K562 (cell line): Measurements from ENCODE around the gene DNAJC15. TPM values are rescaled to one million over a fixed set of nuclear protein-coding genes. Genes with fewer than 3 reads are reported as not detected.

ENCODE experiments used
- ATAC-seq: fragments of 200-7000 bp; cut with Tn5 transposase; 3 replicates; pipeline ENCODE4 v1.9.1; 2020; ENCODE audit warnings: moderate library complexity
- BruUV-seq: library from RNA; stranded (reverse); fragments of 400-500 nt; replicated peaks from 2 replicates; lab custom pipeline; 2021; lab: Mats Ljungman, UMichigan
- CTCF ChIA-PET: fragments of 300-600 bp; formaldehyde crosslinking; extraction: SDS; loops from one replicate; lab custom pipeline; 2021; ENCODE audit warnings: low intra/inter-chr PET ratio; lab: Yijun Ruan, JAX
- POLR2A ChIA-PET: fragments of 300-600, 350-650 bp; sonication (Branson Sonifier 250); formaldehyde crosslinking; extraction: SDS; loops from one replicate; lab custom pipeline; 2021; ENCODE audit warnings: antibody characterized with exemption, inconsistent platforms; lab: Yijun Ruan, JAX
- DNase-seq, 4 experiments: peaks; one replicate each; pipeline versions ENCODE4 v3.0.0 to v3.0.0-alpha.2; 2011 to 2018; ENCODE audit warnings: low spot score in 3 of 4, mixed read lengths in 3 of 4; ENCODE audit errors: extremely low read depth in 1 of 4
- FAIRE-seq: peaks from 2 replicates; lab custom pipeline; 2011; peaks lifted over from hg19 to GRCh38; lab: Jason Lieb, UNC
- H2AFZ ChIP-seq: 2 replicates; pipeline ENCODE4 v1.6.0; 2011; ENCODE audit warnings: low read depth, low read length, control low read depth, inconsistent platforms
- H3K27ac ChIP-seq: fragments of 200-600 bp; 3 replicates; pipeline ENCODE4 v1.8.0; 2011; ENCODE audit warnings: low read depth, mild to moderate bottlenecking, control low read depth, inconsistent platforms, low read length, moderate library complexity, mixed read lengths; ENCODE audit errors: extremely low read depth
- H3K27me3 ChIP-seq, 2 experiments: fragments of 300-600 bp in 1 of 2; 2 replicates in 1 of 2; 3 replicates in 1 of 2; pipeline versions ENCODE4 v1.6.0 to v1.8.0; 2011; ENCODE audit warnings: inconsistent platforms in 2 of 2, low read length in 2 of 2, mild to moderate bottlenecking in 1 of 2, mixed read lengths in 1 of 2, moderate library complexity in 1 of 2; ENCODE audit not compliant: control insufficient read depth in 2 of 2, insufficient read depth in 2 of 2
- H3K36me3 ChIP-seq: fragments of 300-600 bp; 3 replicates; pipeline ENCODE4 v1.8.0; 2011; ENCODE audit warnings: mild to moderate bottlenecking, low read length, inconsistent platforms; ENCODE audit not compliant: control insufficient read depth, insufficient read depth
- H3K4me1 ChIP-seq, 2 experiments: fragments of 200-600 bp in 1 of 2; replicated peaks in 1 of 2; 2 replicates in 1 of 2; 3 replicates in 1 of 2; pipeline versions ENCODE4 v1.5.1 to v1.8.0; 2011; ENCODE audit warnings: inconsistent platforms in 2 of 2, low read length in 2 of 2, mild to moderate bottlenecking in 1 of 2, mixed read lengths in 1 of 2, moderate library complexity in 1 of 2; ENCODE audit not compliant: control insufficient read depth in 2 of 2, insufficient read depth in 2 of 2
- H3K4me2 ChIP-seq: 2 replicates; pipeline ENCODE4 v1.6.1; 2011; ENCODE audit warnings: low read length, control low read depth, inconsistent platforms, mixed read lengths; ENCODE audit not compliant: insufficient read depth
- H3K4me3 ChIP-seq: fragments of 200-600 bp; sonication (generic), shearing (Covaris generic); 2 replicates; pipeline ENCODE4 v1.5.1; 2016; ENCODE audit warnings: control low read depth, inconsistent platforms
- H3K79me2 ChIP-seq: fragments of 200-600 bp; 3 replicates; pipeline ENCODE4 v1.8.0; 2011; ENCODE audit warnings: low read length, inconsistent platforms; ENCODE audit not compliant: control insufficient read depth, insufficient read depth
- H3K9ac ChIP-seq, 2 experiments: 2 replicates each; pipeline versions ENCODE4 v1.6.0 to v1.6.1; 2011; ENCODE audit warnings: low read depth in 2 of 2, low read length in 2 of 2, control low read depth in 1 of 2, inconsistent platforms in 1 of 2, mild to moderate bottlenecking in 1 of 2, mixed read lengths in 1 of 2; ENCODE audit not compliant: insufficient read depth in 1 of 2
- H3K9me1 ChIP-seq: one replicate; pipeline ENCODE4 v1.6.0; 2011; ENCODE audit warnings: inconsistent platforms, mild to moderate bottlenecking, low read length, moderate library complexity; ENCODE audit not compliant: control insufficient read depth, insufficient read depth
- H3K9me3 ChIP-seq: replicated peaks from 2 replicates; pipeline ENCODE4 v1.5.1; 2011; ENCODE audit warnings: low read depth, low read length, inconsistent platforms; ENCODE audit not compliant: control insufficient read depth, insufficient read depth
- H4K20me1 ChIP-seq: replicated peaks from 2 replicates; pipeline ENCODE4 v1.6.1; 2011; ENCODE audit warnings: low read length, inconsistent platforms, mixed read lengths; ENCODE audit not compliant: control insufficient read depth, insufficient read depth
- CBFA2T3 ChIP-seq: fragments of 450-650 bp; IDR thresholded peaks from 2 replicates; pipeline ENCODE4 v1.6.1; 2017
- ETV6 ChIP-seq, 3 experiments: fragments of 150-350 bp in 1 of 3; sonication (generic) in 1 of 3; formaldehyde crosslinking in 1 of 3; IDR thresholded peaks; 2 replicates each; pipeline versions ENCODE4 v1.6.1 to v1.8.0; 2014 to 2022; ENCODE audit warnings: borderline replicate concordance in 2 of 3, low read depth in 2 of 3, antibody characterized with exemption in 1 of 3, low read length in 1 of 3, mild to moderate bottlenecking in 1 of 3, missing genetic modification reagents in 1 of 3
- FOXA3 ChIP-seq, 2 experiments: fragments of 450-650 bp in 1 of 2; sonication (generic) in 1 of 2; formaldehyde crosslinking; IDR thresholded peaks in 1 of 2; conservative IDR thresholded peaks in 1 of 2; 2 replicates each; pipeline versions ENCODE4 v1.4.0 to v1.8.0; 2020 to 2022; ENCODE audit warnings: mild to moderate bottlenecking in 2 of 2, missing genetic modification reagents in 1 of 2
- HMGN3 ChIP-seq: IDR thresholded peaks from 2 replicates; pipeline ENCODE4 v1.6.1; 2011; ENCODE audit warnings: borderline replicate concordance, low read depth, mild to moderate bottlenecking, mixed read lengths, low read length; ENCODE audit not compliant: insufficient read length; ENCODE audit errors: extremely low read depth
- IRF2 ChIP-seq: sonication (generic); formaldehyde crosslinking; IDR thresholded peaks from 2 replicates; pipeline ENCODE4 v1.8.1; 2022; ENCODE audit warnings: mild to moderate bottlenecking, missing genetic modification reagents
- MCM5 ChIP-seq: fragments of 450-650 bp; IDR thresholded peaks from 2 replicates; pipeline ENCODE4 v1.6.1; 2016; ENCODE audit warnings: low read depth
- MEF2D ChIP-seq: conservative IDR thresholded peaks from 2 replicates; pipeline ENCODE4 v1.6.1; 2016; ENCODE audit warnings: low read depth, missing genetic modification characterization, missing compliant biosample characterization
- MYC ChIP-seq, 2 experiments: fragments of 250-450 bp in 1 of 2; sonication (Bioruptor Pico) in 1 of 2; IDR thresholded peaks; 2 replicates each; pipeline versions ENCODE4 v1.5.1 to v1.6.1; 2012 to 2021; ENCODE audit warnings: low read depth in 2 of 2, borderline replicate concordance in 1 of 2, improper control_type of control experiment in 1 of 2, low read length in 1 of 2, mild to moderate bottlenecking in 1 of 2, moderate library complexity in 1 of 2
- OTX1 ChIP-seq: fragments of 450-650 bp; formaldehyde crosslinking; IDR thresholded peaks from 2 replicates; pipeline ENCODE4 v1.4.0; 2022; ENCODE audit warnings: mild to moderate bottlenecking
- PHB2 ChIP-seq: fragments of 450-650 bp; IDR thresholded peaks from 2 replicates; pipeline ENCODE4 v1.6.1; 2017; ENCODE audit warnings: low read depth
- POLR3A ChIP-seq: IDR thresholded peaks from 2 replicates; pipeline ENCODE4 v1.6.1; 2011; ENCODE audit warnings: borderline replicate concordance, mild to moderate bottlenecking, moderate library complexity; ENCODE audit not compliant: insufficient read length, insufficient read depth; ENCODE audit errors: extremely low read depth
- PURB ChIP-seq: sonication (generic); formaldehyde crosslinking; IDR thresholded peaks from 2 replicates; pipeline ENCODE4 v1.9.0; 2021; ENCODE audit warnings: low read depth, mild to moderate bottlenecking, missing genetic modification reagents
- SAP30 ChIP-seq: fragments of 200-600 bp; sonication (generic); IDR thresholded peaks from 2 replicates; pipeline ENCODE4 v1.6.1; 2012; ENCODE audit warnings: borderline replicate concordance, low read depth, mild to moderate bottlenecking, moderate library complexity, low read length, control low read depth, inconsistent platforms; ENCODE audit not compliant: insufficient read depth, poor library complexity, severe bottlenecking
- SMARCE1 ChIP-seq: fragments of 450-650 bp; IDR thresholded peaks from 2 replicates; pipeline ENCODE4 v1.7.1; 2016; ENCODE audit warnings: mild to moderate bottlenecking
- ZNF354B ChIP-seq: fragments of 250-450 bp; sonication (Bioruptor Pico); IDR thresholded peaks from 2 replicates; pipeline ENCODE4 v1.4.0; 2020
- WGBS: fragments of 100-300 bp; shearing (Covaris generic); methylation state at CpG from one replicate; pipeline ENCODE4 v1.1.6; 2016; ENCODE audit warnings: low coverage, mixed read lengths; ENCODE audit not compliant: insufficient coverage; ENCODE audit errors: missing lambda C conversion rate; 5-methylcytosine and 5-hydroxymethylcytosine counted together
- in situ Hi-C: fragments of 300-500 bp; cut with MboI; formaldehyde crosslinking; loops from 4 replicates; pipeline ENCODE4 v1.15.0; 2018; ENCODE audit warnings: inconsistent platforms, mixed read lengths
- intact Hi-C: fragments of 100-400 bp; cut with micrococcal nuclease; formaldehyde crosslinking; loops from 2 replicates; pipeline ENCODE4 v1.14.2; 2022
- polyA plus RNA-seq, 8 experiments: library from polyadenylated mRNA; depleted of rRNA in 4 of 8; stranded (reverse) in 5 of 8; unstranded in 3 of 8; fragments of >200 nt; fragmentation: Nextera tagmentation in 2 of 8; fragmentation: Illumina TruSeq in 1 of 8; extraction: Ambion mirVana in 2 of 8; extraction: Trizol in 1 of 8; gene quantifications; 2 replicates each; pipeline versions ENCODE4 v1.2.1 to v1.2.3, GENCODE V29; 2011 to 2014; ENCODE audit warnings: inconsistent platforms in 1 of 8, missing spikeins in 1 of 8
- total RNA-seq, 7 experiments: library from RNA; depleted of rRNA in 6 of 7; stranded (reverse); fragments of >200 nt in 6 of 7; fragmentation: Illumina TruSeq in 2 of 7; extraction: Trizol in 2 of 7; gene quantifications; 2 replicates each; pipeline versions ENCODE4 v1.2.1 to v1.2.3, GENCODE V29; 2011 to 2021; ENCODE audit warnings: low replicate concordance in 1 of 7
- TF ChIP-seq, protein P1 (sequence below): sonication (generic); formaldehyde crosslinking; IDR thresholded peaks from 2 replicates; pipeline ENCODE4 v1.8.0; 2023; ENCODE audit warnings: mild to moderate bottlenecking, missing genetic modification reagents
- TF ChIP-seq, protein P2 (sequence below): fragments of 450-650 bp; IDR thresholded peaks from 2 replicates; pipeline ENCODE4 v1.6.1; 2018; ENCODE audit warnings: mild to moderate bottlenecking, low read depth; ENCODE audit not compliant: partially characterized antibody
- TF ChIP-seq, protein P3 (sequence below): fragments of 450-650 bp; IDR thresholded peaks from 2 replicates; pipeline ENCODE4 v1.6.1; 2016; ENCODE audit warnings: mild to moderate bottlenecking

The DNAJC15 gene
- total and polyA plus RNA-seq, 9 of the 15 experiments (the other 6 are each of a cell fraction or from before 2014, with no cell fraction given) = 0.47 to 3.8 (median 1.0) TPM

DNA sequence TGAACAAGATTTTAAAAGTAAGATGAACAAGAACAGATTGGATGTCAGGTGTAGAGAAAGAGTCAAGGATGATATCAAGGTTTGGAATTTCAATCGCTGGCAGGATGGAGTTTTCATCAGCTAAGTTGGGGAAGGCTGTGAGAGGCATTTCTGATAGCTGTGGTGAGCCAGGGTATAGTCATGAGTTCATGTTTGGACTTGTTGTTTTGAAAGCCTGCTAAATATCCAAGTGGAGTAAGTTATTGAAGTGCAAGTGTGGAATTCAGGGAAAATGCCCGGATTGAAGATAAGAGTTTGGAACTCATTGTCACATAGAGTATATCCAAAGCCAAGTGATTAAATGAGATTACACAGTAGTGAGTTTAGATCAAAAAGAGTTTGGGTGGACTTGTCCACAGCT is 20.4 kb upstream of the DNAJC15 start:
- in situ Hi-C loops (no loop called here), intact Hi-C loops (no loop called here)
- H2AFZ ChIP-seq = no peak overlapping the region
- no peaks in the 10 kb centered on the region for H3K27me3 ChIP-seq
- FAIRE-seq = no peak
- H4K20me1 ChIP-seq = no peaks in the 10 kb centered on the region
- no peak overlapping the region for H3K27ac ChIP-seq
- no peaks in the 10 kb centered on the region for H3K9me3 ChIP-seq
- no peak overlapping the region for H3K9ac ChIP-seq
- H3K79me2 ChIP-seq = no peaks in the 10 kb centered on the region
- H3K4me1 ChIP-seq = no peaks in the 10 kb centered on the region
- DNase-seq = no peak
- CTCF ChIA-PET = no interaction called here
- no peak overlapping the region for H3K4me3 ChIP-seq
- ATAC-seq = no peak
- H3K36me3 ChIP-seq = no peaks in the 10 kb centered on the region
- no peaks in the 10 kb centered on the region for H3K9me1 ChIP-seq
- H3K4me2 ChIP-seq = no peak overlapping the region
- no TSS peak for BruUV-seq
- WGBS = 0% methylated on average over 2 of the region's 2 CpGs
- POLR2A ChIA-PET = no interaction called here
- TF ChIP-seq PURB (CRISPR knock-in tag) = no peak
- no peak for TF ChIP-seq SAP30
- TF ChIP-seq PHB2 = no peak
- TF ChIP-seq, protein P1, sequence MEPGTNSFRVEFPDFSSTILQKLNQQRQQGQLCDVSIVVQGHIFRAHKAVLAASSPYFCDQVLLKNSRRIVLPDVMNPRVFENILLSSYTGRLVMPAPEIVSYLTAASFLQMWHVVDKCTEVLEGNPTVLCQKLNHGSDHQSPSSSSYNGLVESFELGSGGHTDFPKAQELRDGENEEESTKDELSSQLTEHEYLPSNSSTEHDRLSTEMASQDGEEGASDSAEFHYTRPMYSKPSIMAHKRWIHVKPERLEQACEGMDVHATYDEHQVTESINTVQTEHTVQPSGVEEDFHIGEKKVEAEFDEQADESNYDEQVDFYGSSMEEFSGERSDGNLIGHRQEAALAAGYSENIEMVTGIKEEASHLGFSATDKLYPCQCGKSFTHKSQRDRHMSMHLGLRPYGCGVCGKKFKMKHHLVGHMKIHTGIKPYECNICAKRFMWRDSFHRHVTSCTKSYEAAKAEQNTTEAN (CRISPR knock-in tag) = no peak
- TF ChIP-seq CBFA2T3 = no peak
- TF ChIP-seq SMARCE1 = no peak
- TF ChIP-seq, protein P2, sequence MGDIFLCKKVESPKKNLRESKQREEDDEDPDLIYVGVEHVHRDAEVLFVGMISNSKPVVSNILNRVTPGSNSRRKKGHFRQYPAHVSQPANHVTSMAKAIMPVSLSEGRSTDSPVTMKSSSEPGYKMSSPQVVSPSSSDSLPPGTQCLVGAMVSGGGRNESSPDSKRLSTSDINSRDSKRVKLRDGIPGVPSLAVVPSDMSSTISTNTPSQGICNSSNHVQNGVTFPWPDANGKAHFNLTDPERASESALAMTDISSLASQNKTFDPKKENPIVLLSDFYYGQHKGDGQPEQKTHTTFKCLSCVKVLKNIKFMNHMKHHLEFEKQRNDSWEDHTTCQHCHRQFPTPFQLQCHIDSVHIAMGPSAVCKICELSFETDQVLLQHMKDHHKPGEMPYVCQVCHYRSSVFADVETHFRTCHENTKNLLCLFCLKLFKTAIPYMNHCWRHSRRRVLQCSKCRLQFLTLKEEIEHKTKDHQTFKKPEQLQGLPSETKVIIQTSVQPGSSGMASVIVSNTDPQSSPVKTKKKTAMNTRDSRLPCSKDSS = no peak
- TF ChIP-seq POLR3A = no peak
- TF ChIP-seq FOXA3 (CRISPR knock-in tag; conservative IDR thresholded peaks at IDR 0.05 in 1 of 2, IDR thresholded peaks at IDR 0.05 in 1 of 2) = no peak
- TF ChIP-seq OTX1 (CRISPR knock-in tag) = no peak
- TF ChIP-seq, protein P3, sequence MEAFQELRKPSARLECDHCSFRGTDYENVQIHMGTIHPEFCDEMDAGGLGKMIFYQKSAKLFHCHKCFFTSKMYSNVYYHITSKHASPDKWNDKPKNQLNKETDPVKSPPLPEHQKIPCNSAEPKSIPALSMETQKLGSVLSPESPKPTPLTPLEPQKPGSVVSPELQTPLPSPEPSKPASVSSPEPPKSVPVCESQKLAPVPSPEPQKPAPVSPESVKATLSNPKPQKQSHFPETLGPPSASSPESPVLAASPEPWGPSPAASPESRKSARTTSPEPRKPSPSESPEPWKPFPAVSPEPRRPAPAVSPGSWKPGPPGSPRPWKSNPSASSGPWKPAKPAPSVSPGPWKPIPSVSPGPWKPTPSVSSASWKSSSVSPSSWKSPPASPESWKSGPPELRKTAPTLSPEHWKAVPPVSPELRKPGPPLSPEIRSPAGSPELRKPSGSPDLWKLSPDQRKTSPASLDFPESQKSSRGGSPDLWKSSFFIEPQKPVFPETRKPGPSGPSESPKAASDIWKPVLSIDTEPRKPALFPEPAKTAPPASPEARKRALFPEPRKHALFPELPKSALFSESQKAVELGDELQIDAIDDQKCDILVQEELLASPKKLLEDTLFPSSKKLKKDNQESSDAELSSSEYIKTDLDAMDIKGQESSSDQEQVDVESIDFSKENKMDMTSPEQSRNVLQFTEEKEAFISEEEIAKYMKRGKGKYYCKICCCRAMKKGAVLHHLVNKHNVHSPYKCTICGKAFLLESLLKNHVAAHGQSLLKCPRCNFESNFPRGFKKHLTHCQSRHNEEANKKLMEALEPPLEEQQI = no peak
- TF ChIP-seq MCM5 = no peak
- no peak for TF ChIP-seq ETV6 (IDR thresholded peaks at IDR 0.05; ENCODE audit: borderline replicate concordance in 1 of 2, low read depth in 2 of 2, low read length in 1 of 2)
- TF ChIP-seq ETV6 (CRISPR knock-in tag; IDR thresholded peaks at IDR 0.05; ENCODE audit: borderline replicate concordance) = no peak
- TF ChIP-seq MYC (IDR thresholded peaks at IDR 0.05; ENCODE audit: low read depth, low read length) = no peak
- no peak for TF ChIP-seq MYC (CRISPR knock-in tag; IDR thresholded peaks at IDR 0.05; ENCODE audit: borderline replicate concordance, low read depth)
- no peak for TF ChIP-seq ZNF354B (CRISPR knock-in tag)
- TF ChIP-seq IRF2 (CRISPR knock-in tag) = no peak
- no peak for TF ChIP-seq HMGN3
- no peak for TF ChIP-seq MEF2D
